Mesenchymal stem cell (in vitro differentiated cells and primary cell): Measurements from ENCODE around the gene RPN1.

Experiments
- DNase-seq: peaks from one replicate; pipeline ENCODE4 v3.0.0-alpha.2; 2013
- H2AFZ ChIP-seq: one replicate; pipeline ENCODE4 v1.6.1; 2013; ENCODE audit warnings: low read depth, mild to moderate bottlenecking, control low read depth, inconsistent platforms, low read length, moderate library complexity
- H2AK5ac ChIP-seq: 2 replicates; pipeline ENCODE4 v1.6.1; 2013; ENCODE audit warnings: low read length, moderate library complexity, mild to moderate bottlenecking, inconsistent platforms; ENCODE audit not compliant: severe bottlenecking
- H2BK120ac ChIP-seq: one replicate; pipeline ENCODE4 v1.6.1; 2013; ENCODE audit warnings: low read depth, mild to moderate bottlenecking, inconsistent platforms, low read length, moderate library complexity
- H2BK12ac ChIP-seq, 2 experiments: one replicate each; pipeline ENCODE4 v1.6.1; 2013; ENCODE audit warnings: inconsistent platforms in 2 of 2, low read length in 2 of 2, mild to moderate bottlenecking in 2 of 2, moderate library complexity in 2 of 2, control low read depth in 1 of 2
- H2BK15ac ChIP-seq: one replicate; pipeline ENCODE4 v1.6.1; 2013; ENCODE audit warnings: mild to moderate bottlenecking, low read depth, inconsistent platforms; ENCODE audit not compliant: poor library complexity, severe bottlenecking
- H2BK5ac ChIP-seq: 2 replicates; pipeline ENCODE4 v1.6.1; 2013; ENCODE audit warnings: low read depth, mild to moderate bottlenecking, low read length, control low read depth, inconsistent platforms; ENCODE audit not compliant: poor library complexity, severe bottlenecking
- H3K14ac ChIP-seq, 2 experiments: one replicate each; pipeline ENCODE4 v1.6.1; 2013; ENCODE audit warnings: inconsistent platforms in 2 of 2, low read length in 2 of 2, control low read depth in 1 of 2, mild to moderate bottlenecking in 1 of 2, moderate library complexity in 1 of 2
- H3K18ac ChIP-seq, 2 experiments: one replicate each; pipeline ENCODE4 v1.6.1; 2013; ENCODE audit warnings: inconsistent platforms in 2 of 2, low read length in 2 of 2, control low read depth in 1 of 2, low read depth in 1 of 2, mild to moderate bottlenecking in 1 of 2
- H3K23ac ChIP-seq, 2 experiments: one replicate each; pipeline ENCODE4 v1.6.1; 2013; ENCODE audit warnings: inconsistent platforms in 2 of 2, low read length in 2 of 2, mild to moderate bottlenecking in 2 of 2, moderate library complexity in 2 of 2, control low read depth in 1 of 2
- H3K27ac ChIP-seq: 2 replicates; pipeline ENCODE4 v1.5.1; 2013; ENCODE audit warnings: mild to moderate bottlenecking, moderate library complexity, low read length, control low read depth, inconsistent platforms; ENCODE audit not compliant: poor library complexity, severe bottlenecking
- H3K27me3 ChIP-seq, 2 experiments: 2 replicates each; pipeline versions ENCODE4 v1.6.1 to v1.7.0; 2013; ENCODE audit warnings: low read length in 2 of 2, mild to moderate bottlenecking in 2 of 2, moderate library complexity in 2 of 2, control low read depth in 1 of 2, inconsistent platforms in 1 of 2; ENCODE audit not compliant: control insufficient read depth in 1 of 2, insufficient read depth in 1 of 2
- H3K36me3 ChIP-seq, 2 experiments: 2 replicates each; pipeline versions ENCODE4 v1.6.1 to v1.7.0; 2013; ENCODE audit warnings: low read length in 2 of 2, control low read depth in 1 of 2, inconsistent platforms in 1 of 2, low read depth in 1 of 2, mild to moderate bottlenecking in 1 of 2; ENCODE audit not compliant: insufficient read depth in 2 of 2, control insufficient read depth in 1 of 2
- H3K4ac ChIP-seq, 2 experiments: one replicate each; pipeline ENCODE4 v1.6.1; 2013; ENCODE audit warnings: inconsistent platforms in 2 of 2, low read length in 2 of 2, mild to moderate bottlenecking in 2 of 2, moderate library complexity in 2 of 2, control low read depth in 1 of 2, low read depth in 1 of 2
- H3K4me1 ChIP-seq: 2 replicates; pipeline ENCODE4 v1.6.1; 2013; ENCODE audit warnings: low read depth, low read length, control low read depth; ENCODE audit not compliant: control insufficient read depth, insufficient read depth
- H3K4me2 ChIP-seq: 2 replicates; pipeline ENCODE4 v1.6.1; 2013; ENCODE audit warnings: low read length, mild to moderate bottlenecking, inconsistent platforms; ENCODE audit not compliant: poor library complexity, severe bottlenecking
- H3K4me3 ChIP-seq, 2 experiments: 2 replicates each; pipeline versions ENCODE4 v1.5.1 to v1.7.0; 2013; ENCODE audit warnings: low read length in 2 of 2, mild to moderate bottlenecking in 2 of 2, control low read depth in 1 of 2, low read depth in 1 of 2; ENCODE audit not compliant: insufficient read depth in 1 of 2
- H3K79me1 ChIP-seq: replicated peaks from 2 replicates; pipeline ENCODE4 v1.6.1; 2013; ENCODE audit warnings: mild to moderate bottlenecking, control low read depth, low read length, inconsistent platforms; ENCODE audit not compliant: poor library complexity, severe bottlenecking
- H3K9ac ChIP-seq: 2 replicates; pipeline ENCODE4 v1.7.0; 2013; ENCODE audit warnings: mild to moderate bottlenecking, low read length, moderate library complexity
- H3K9me3 ChIP-seq: 2 replicates; pipeline ENCODE4 v1.7.0; 2013; ENCODE audit warnings: mild to moderate bottlenecking, low read length; ENCODE audit not compliant: control insufficient read depth
- H4K8ac ChIP-seq: one replicate; pipeline ENCODE4 v1.6.1; 2013; ENCODE audit warnings: inconsistent platforms, mild to moderate bottlenecking, low read length, moderate library complexity
- H4K91ac ChIP-seq: one replicate; pipeline ENCODE4 v1.6.1; 2013; ENCODE audit warnings: mild to moderate bottlenecking, low read length, inconsistent platforms
- WGBS: methylation state at CpG from one replicate; pipeline ENCODE4 v1.1.7; 2013; ENCODE audit warnings: mixed read lengths; 5-methylcytosine and 5-hydroxymethylcytosine counted together

RPN1 gene

DNA sequence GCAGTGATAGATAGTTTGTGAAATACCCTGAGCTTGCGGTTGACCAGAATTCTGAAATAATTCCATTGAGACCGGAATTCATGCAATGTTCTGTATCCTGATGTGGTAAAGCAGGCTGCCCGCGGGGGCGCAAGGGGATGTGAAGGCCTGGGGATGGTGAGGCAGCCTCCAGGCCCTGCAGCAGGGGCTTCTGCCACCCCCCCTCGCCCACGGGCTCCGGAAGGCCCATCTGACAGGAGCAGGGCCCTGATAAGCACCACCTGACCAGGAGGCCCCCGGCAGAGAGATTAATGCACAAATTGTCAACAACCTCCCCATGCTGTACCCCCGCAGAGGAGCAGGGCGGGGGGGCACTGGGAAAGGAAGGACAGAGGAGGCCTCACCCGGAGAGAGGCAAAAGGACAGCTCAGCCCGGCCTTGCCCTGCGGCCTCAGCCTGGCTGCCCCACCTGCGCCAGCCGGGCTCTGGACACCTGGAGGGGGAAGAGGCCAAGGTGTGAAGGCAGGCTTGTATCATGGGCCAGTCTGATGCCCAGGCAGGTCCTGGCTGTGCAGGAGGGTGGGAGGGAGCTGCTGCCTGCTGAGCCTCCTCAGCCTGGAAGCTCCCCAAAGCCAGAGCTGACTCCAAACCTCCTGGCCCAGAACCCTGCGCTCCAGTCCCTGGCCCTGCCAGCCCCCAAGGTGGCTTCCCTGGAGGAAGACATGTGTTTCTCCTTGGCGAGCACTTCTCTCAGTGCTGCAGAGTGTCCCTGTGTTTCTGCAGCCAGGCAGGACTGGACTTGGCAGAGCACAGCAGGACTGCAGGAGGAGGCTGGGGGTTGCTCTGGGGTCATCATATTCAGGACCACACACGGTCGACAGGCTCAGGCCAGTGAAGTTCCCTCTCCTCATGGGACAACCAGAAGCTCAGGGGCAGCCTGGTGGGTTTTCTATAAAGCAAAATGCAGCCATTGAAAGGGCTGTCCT is 46.5 kb downstream of the RPN1 start:
- Histone ChIP-seq H3K9ac (no peak overlapping the region), H3K27ac (no peak overlapping the region), H3K36me3 (no peaks in the 10 kb centered on the region), H3K4ac (no peak overlapping the region), H3K4me1 (peaks cover 15% of the 10 kb centered on the region), H2BK5ac (no peak overlapping the region), H2BK120ac (no peak overlapping the region), H3K4me2 (no peak overlapping the region), H3K4me3 (no peak overlapping the region), H2BK15ac (no peak overlapping the region), H3K27me3 (peaks cover 0 to 15% of the 10 kb centered on the region in 2 experiments), H3K9me3 (no peaks in the 10 kb centered on the region), H2AK5ac (no peak overlapping the region), H3K18ac (no peak overlapping the region), H2BK12ac (no peak overlapping the region), H3K14ac (no peak overlapping the region), H3K79me1 (peaks cover 1% of the 10 kb centered on the region), H4K8ac (no peak overlapping the region), H4K91ac (no peak overlapping the region), H3K23ac (no peak overlapping the region), H2AFZ (no peak overlapping the region)
- no peak for DNase-seq
- 85% methylated on average over 15 of the region's 20 CpGs for WGBS

DNA sequence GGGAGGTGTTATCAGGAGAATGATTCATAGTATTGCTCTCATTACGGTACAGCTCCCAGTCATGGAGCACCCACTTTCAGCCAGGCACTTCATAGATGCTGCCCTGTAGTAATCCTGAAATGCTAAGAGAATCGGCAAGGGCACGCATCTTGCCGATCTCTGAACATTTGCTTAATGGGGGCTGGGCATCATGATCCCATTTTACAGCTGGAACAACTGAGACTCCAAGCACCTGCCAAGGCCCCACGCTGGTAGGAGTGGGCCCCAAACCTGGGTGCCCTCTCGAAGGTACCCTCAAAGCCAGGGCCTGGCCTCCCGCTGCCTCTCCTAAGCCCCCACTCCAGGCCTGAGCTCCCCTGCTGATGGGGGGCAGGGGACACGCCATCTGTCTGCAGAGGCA is 47.3 kb downstream of the RPN1 start:
- H2BK12ac ChIP-seq: no peak overlapping the region
- H3K4ac ChIP-seq: no peak overlapping the region
- H2BK120ac ChIP-seq: no peak overlapping the region
- no peak overlapping the region for H2AFZ ChIP-seq
- H3K23ac ChIP-seq: no peak overlapping the region
- H3K36me3 ChIP-seq: no peaks in the 10 kb centered on the region
- no peak overlapping the region for H2BK15ac ChIP-seq
- H3K4me1 ChIP-seq: peaks cover 12% of the 10 kb centered on the region
- no peak overlapping the region for H3K4me2 ChIP-seq
- no peak overlapping the region for H3K4me3 ChIP-seq
- WGBS: 94% methylated on average over 8 of the region's 8 CpGs
- H3K79me1 ChIP-seq: peaks cover 1% of the 10 kb centered on the region
- H3K27ac ChIP-seq: no peak overlapping the region
- H3K9ac ChIP-seq: no peak overlapping the region
- H4K8ac ChIP-seq: no peak overlapping the region
- H3K18ac ChIP-seq: no peak overlapping the region
- peaks cover 0 to 15% of the 10 kb centered on the region in 2 experiments for H3K27me3 ChIP-seq
- H4K91ac ChIP-seq: no peak overlapping the region
- no peak for DNase-seq
- no peak overlapping the region for H2BK5ac ChIP-seq
- no peaks in the 10 kb centered on the region for H3K9me3 ChIP-seq
- H2AK5ac ChIP-seq: no peak overlapping the region
- H3K14ac ChIP-seq: no peak overlapping the region

DNA sequence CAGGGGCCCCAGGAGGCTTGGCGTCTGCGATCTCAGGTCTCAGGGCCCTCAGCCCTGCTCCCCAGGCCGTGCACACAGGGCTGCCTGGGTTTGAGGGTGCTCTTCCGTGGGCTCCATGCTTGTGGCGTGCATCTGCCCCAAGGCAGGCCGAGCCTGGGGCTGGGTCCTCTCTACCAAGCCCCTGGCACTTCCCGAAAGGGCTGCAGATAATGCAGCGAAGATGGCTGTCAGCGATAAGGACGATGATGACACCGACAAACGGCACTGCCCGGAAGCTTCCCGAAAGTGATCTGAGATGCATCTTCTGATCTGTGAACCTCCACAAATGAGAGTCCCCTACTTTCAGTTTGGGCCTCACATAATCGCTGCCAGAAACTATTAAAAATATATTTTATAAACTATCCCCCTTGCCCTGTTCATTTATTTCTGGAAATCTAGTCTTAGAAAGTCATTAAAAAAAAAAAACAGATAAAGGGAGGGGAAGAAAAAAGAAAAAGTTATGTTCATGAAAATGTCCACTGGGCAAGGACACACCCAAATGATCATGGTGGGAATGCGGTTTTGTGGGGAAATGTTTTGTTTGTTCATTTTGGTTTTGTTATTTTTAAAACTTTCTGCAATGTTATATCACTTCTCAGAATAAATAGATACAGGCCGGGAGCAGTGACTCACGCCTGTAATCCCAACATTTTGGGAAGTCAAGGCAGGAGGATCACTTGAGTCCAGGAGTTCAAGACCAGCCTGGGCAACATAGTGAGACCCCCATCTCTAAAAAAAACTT is 51.5 kb downstream of the RPN1 start:
- Histone ChIP-seq H3K18ac (no peak overlapping the region), H3K79me1 (no peaks in the 10 kb centered on the region), H4K91ac (no peak overlapping the region), H2BK120ac (no peak overlapping the region), H3K9ac (no peak overlapping the region), H2BK15ac (no peak overlapping the region), H3K4me2 (no peak overlapping the region), H3K9me3 (no peaks in the 10 kb centered on the region), H2BK12ac (no peak overlapping the region), H3K23ac (no peak overlapping the region), H3K4me3 (no peak overlapping the region), H3K27ac (no peak overlapping the region), H2AFZ (no peak overlapping the region), H3K4me1 (peaks cover 4% of the 10 kb centered on the region), H3K36me3 (no peaks in the 10 kb centered on the region), H2AK5ac (no peak overlapping the region), H3K4ac (no peak overlapping the region), H3K27me3 (peaks cover 0 to 13% of the 10 kb centered on the region in 2 experiments), H3K14ac (no peak overlapping the region), H2BK5ac (no peak overlapping the region), H4K8ac (no peak overlapping the region)
- 88% methylated on average over 16 of the region's 18 CpGs for WGBS
- DNase-seq: no peak

DNA sequence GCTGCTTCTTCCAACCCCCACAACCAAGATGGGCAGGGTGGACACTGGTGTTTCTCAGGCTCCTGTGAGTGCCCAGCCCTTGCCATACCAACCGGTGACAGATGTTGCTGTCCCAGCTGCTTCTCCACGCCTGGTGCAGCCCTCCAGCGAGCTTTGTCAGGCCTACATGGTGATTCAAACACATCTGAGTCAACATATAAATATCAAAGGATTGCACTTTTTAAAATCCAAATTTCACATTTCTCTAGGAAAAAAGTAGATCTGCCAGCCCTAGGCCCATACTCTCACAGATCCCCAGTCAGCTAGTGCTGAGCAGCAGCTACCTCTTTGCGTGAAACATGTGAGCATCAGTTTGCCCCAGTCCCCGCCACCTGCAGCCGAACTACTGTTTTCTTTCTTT is 52.7 kb downstream of the RPN1 start:
- no peak overlapping the region for H3K4me2 ChIP-seq
- H3K36me3 ChIP-seq: no peaks in the 10 kb centered on the region

More for the DNA sequence above, 52.7 kb downstream of the RPN1 start:
- no peak for DNase-seq
- H2BK15ac ChIP-seq: no peak overlapping the region
- no peak overlapping the region for H4K91ac ChIP-seq
- no peaks in the 10 kb centered on the region for H3K79me1 ChIP-seq
- H3K4ac ChIP-seq: no peak overlapping the region
- H3K14ac ChIP-seq: no peak overlapping the region
- no peak overlapping the region for H3K18ac ChIP-seq
- H3K4me3 ChIP-seq: no peak overlapping the region
- H3K27me3 ChIP-seq: peaks cover 0 to 14% of the 10 kb centered on the region in 2 experiments
- H3K9me3 ChIP-seq: no peaks in the 10 kb centered on the region
- no peak overlapping the region for H2BK12ac ChIP-seq
- H4K8ac ChIP-seq: peak overlapping the region; percentile 30
- no peak overlapping the region for H3K23ac ChIP-seq
- H3K27ac ChIP-seq: no peak overlapping the region
- H3K4me1 ChIP-seq: peaks cover 4% of the 10 kb centered on the region
- no peak overlapping the region for H2BK120ac ChIP-seq
- no peak overlapping the region for H2AFZ ChIP-seq
- H2BK5ac ChIP-seq: no peak overlapping the region
- H2AK5ac ChIP-seq: no peak overlapping the region
- WGBS: 83% methylated on average over 6 of the region's 6 CpGs
- no peak overlapping the region for H3K9ac ChIP-seq
